CD4-positive, alpha-beta T cell (primary cell): ENCODE data around the gene CDC45. TPM values are rescaled to one million over a fixed set of nuclear protein-coding genes. Genes with fewer than 3 reads are reported as not detected.
"Not testable (repeated sequence)": the region's sequence is repeated elsewhere in the genome, so short reads cannot be mapped to it uniquely, and the experiment has no call there.

Source experiments
- ATAC-seq: fragments of 200-7000 bp; cut with Tn5 transposase; one replicate; pipeline ENCODE4 v1.10.0; 2022; ENCODE audit warnings: mild to moderate bottlenecking; ENCODE audit not compliant: poor library complexity
- CTCF ChIA-PET: fragments of 350-600 bp; sonication (Branson Sonifier 250); formaldehyde crosslinking; loops from one replicate; lab custom pipeline; 2021; ENCODE audit warnings: antibody characterized with exemption, inconsistent platforms; lab: Charles Lee
- POLR2A ChIA-PET: fragments of 350-600 bp; sonication (Branson Sonifier 250); formaldehyde crosslinking; loops from one replicate; lab custom pipeline; 2021; ENCODE audit warnings: antibody characterized with exemption, inconsistent platforms; lab: Charles Lee
- DNase-seq, 14 experiments: peaks; one replicate each; pipeline ENCODE4 v3.0.0-alpha.2; 2013 to 2020; ENCODE audit warnings: mixed read lengths in 2 of 14
- H3K27ac ChIP-seq, 2 donors: one replicate each; pipeline versions ENCODE4 v1.5.1 to v1.7.0; 2013; ENCODE audit warnings: low read length in 2 of 2, low read depth in 1 of 2, mild to moderate bottlenecking in 1 of 2
- H3K27me3 ChIP-seq, 2 experiments: 1 replicate in 1 of 2; 2 replicates in 1 of 2; pipeline versions ENCODE4 v1.6.1 to v1.7.0; 2013; ENCODE audit warnings: low read length in 2 of 2, control low read depth in 1 of 2, mild to moderate bottlenecking in 1 of 2, moderate library complexity in 1 of 2; ENCODE audit not compliant: insufficient read depth in 2 of 2, control insufficient read depth in 1 of 2
- H3K36me3 ChIP-seq: one replicate; pipeline ENCODE4 v1.6.1; 2013; ENCODE audit warnings: low read length, control low read depth; ENCODE audit not compliant: insufficient read depth
- H3K4me1 ChIP-seq: one replicate; pipeline ENCODE4 v1.6.1; 2013; ENCODE audit warnings: low read length, control low read depth; ENCODE audit not compliant: insufficient read depth
- H3K4me3 ChIP-seq: one replicate; pipeline ENCODE4 v1.5.1; 2013; ENCODE audit warnings: mild to moderate bottlenecking, low read length, moderate library complexity
- H3K9me3 ChIP-seq, 2 experiments: 1 replicate in 1 of 2; 2 replicates in 1 of 2; pipeline versions ENCODE4 v1.6.1 to v1.7.0; 2013; ENCODE audit warnings: low read length in 2 of 2, mild to moderate bottlenecking in 2 of 2, control low read depth in 1 of 2, moderate library complexity in 1 of 2; ENCODE audit not compliant: control insufficient read depth in 1 of 2, insufficient read depth in 1 of 2
- H3K27ac Mint-ChIP-seq: one replicate; pipeline ENCODE4 v1.8.0; 2020; ENCODE audit warnings: mixed read lengths
- H3K27me3 Mint-ChIP-seq: one replicate; pipeline ENCODE4 v1.8.0; 2021; ENCODE audit warnings: mixed read lengths
- H3K36me3 Mint-ChIP-seq: one replicate; pipeline ENCODE4 v1.8.0; 2021; ENCODE audit warnings: low read depth, mixed read lengths
- H3K4me1 Mint-ChIP-seq: one replicate; pipeline ENCODE4 v1.8.0; 2021; ENCODE audit warnings: low read depth, mixed read lengths
- H3K4me3 Mint-ChIP-seq: one replicate; pipeline ENCODE4 v1.8.0; 2020; ENCODE audit warnings: mild to moderate bottlenecking, mixed read lengths
- H3K9me3 Mint-ChIP-seq: one replicate; pipeline ENCODE4 v1.8.0; 2020; ENCODE audit warnings: mixed read lengths
- CTCF ChIP-seq: fragments of 200-600 bp; IDR thresholded peaks from one replicate; pipeline ENCODE4 v1.8.0; 2022; ENCODE audit warnings: antibody characterized with exemption, mild to moderate bottlenecking
- intact Hi-C, 2 experiments: fragments of 100-400 bp; cut with DNase I in 1 of 2; cut with micrococcal nuclease in 1 of 2; formaldehyde crosslinking; loops; one replicate each; pipeline versions ENCODE4 v1.15.1 to v1.9.0; 2023 to 2025; cut with DNase I, micrococcal nuclease
- total RNA-seq, 174 experiments: library from RNA in 2 of 174; stranded (reverse) in 2 of 174; gene quantifications; one replicate each; pipeline ENCODE4 v1.2.3 and lab custom pipeline; 2021 to 2026

Gene CDC45
- total RNA-seq, 2 experiments from 2014 or later, result 0.75 to 0.82 TPM

DNA sequence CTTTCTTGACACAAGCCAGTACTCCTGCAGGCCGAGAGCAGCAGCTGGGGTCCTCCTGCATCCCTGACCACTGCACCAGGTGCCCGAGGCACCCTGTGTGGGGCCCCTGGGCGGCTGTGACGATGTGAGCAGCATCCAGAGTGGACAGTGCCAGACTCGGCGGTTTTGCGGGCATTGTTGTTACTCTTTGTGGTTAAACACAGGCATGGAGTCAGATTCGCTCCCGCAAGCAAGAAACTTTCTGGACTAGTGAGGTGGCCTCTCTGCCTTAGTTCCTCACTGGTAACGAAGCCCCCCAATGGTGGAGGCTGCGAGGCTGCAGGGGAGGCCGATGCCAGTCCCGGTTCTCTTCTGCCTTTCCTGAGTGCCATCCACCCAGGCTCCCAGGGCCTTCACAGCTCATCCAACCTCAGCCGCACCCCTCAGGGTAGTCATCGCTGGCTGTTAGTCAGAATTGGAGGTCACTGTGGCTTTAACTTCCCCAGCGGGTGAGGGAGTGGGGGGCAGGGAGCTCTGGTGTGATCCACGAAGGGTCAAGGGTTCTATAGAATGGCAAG lies 48.2 kb downstream of the CDC45 start:
- Mint-ChIP-seq H3K4me1 (peaks cover 5% of the 10 kb centered on the region), H3K9me3 (no peaks in the 10 kb centered on the region), H3K36me3 (no peaks in the 10 kb centered on the region), H3K4me3 (no peak overlapping the region), H3K27ac (no peak overlapping the region), H3K27me3 (peaks cover 27% of the 10 kb centered on the region)
- intact Hi-C loops, result no loop called here
- CTCF ChIA-PET, result no interaction called here
- no peak for ATAC-seq
- Histone ChIP-seq H3K9me3 (peaks cover 0 to 8% of the 10 kb centered on the region in 2 experiments), H3K36me3 (no peaks in the 10 kb centered on the region), H3K4me1 (peaks cover 20% of the 10 kb centered on the region), H3K4me3 (no peak overlapping the region), H3K27me3 (peaks cover 15 to 33% of the 10 kb centered on the region in 2 experiments), H3K27ac (no peak overlapping the region)
- TF ChIP-seq CTCF, result no peak
- POLR2A ChIA-PET, result no interaction called here
- no peak for DNase-seq

DNA sequence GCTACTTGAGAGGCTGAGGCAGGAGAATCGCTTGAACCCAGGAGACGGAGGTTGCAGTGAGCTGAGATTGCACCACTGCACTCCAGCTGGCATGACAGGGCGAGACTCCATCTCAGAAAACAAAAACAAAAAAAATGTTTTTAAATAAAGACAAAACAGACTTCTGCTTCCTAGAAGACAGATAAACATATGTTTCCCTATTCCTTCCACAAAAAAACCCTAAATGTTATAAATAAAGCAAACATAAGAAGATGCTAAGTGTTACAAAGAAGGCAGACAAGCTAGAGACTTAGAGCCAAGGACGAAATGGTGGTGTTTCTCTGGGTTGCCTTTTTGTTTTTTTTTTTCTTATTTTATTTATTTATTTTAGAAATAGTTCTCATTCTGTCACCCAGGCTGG lies 50.1 kb downstream of the CDC45 start:
- intact Hi-C loops, result no loop called here
- H3K36me3 Mint-ChIP-seq, result no peaks in the 10 kb centered on the region
- CTCF ChIA-PET, result no interaction called here

DNA sequence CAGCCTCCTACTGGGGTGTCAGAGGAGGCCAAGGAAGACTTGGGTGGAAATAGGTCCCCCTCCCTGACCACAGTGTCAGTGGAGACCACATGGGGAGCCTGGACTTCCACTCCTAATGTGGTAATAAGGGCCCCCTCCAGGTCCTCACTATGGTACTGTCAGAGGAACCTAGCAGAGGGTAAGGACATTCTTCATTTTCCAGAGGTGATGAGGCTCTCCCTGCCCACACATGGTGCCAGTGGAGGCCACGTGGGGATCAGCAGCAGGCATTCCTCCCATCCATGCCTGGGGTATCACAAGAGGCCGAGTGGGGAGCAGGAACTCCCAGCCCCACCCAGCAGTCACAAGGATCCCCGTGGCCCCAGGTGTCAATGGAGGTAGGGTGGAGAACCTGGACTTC lies 51.0 kb downstream of the CDC45 start:
- Histone ChIP-seq H3K27ac (no peak overlapping the region), H3K4me1 (no peaks in the 10 kb centered on the region), H3K36me3 (no peaks in the 10 kb centered on the region), H3K9me3 (no peaks in the 10 kb centered on the region), H3K27me3 (peaks cover 0 to 5% of the 10 kb centered on the region in 2 experiments), H3K4me3 (no peak overlapping the region)
- ChIA-PET POLR2A (no interaction called here), CTCF (no interaction called here)
- Mint-ChIP-seq H3K36me3 (no peaks in the 10 kb centered on the region), H3K4me3 (no peak overlapping the region), H3K4me1 (no peaks in the 10 kb centered on the region), H3K9me3 (no peaks in the 10 kb centered on the region), H3K27ac (no peak overlapping the region), H3K27me3 (peaks cover 13% of the 10 kb centered on the region)
- intact Hi-C loops, result no loop called here
- ATAC-seq, result no peak
- no peak for TF ChIP-seq CTCF
- DNase-seq, result no peak

More for the DNA sequence above, 50.1 kb downstream of the CDC45 start:
- no peak for ATAC-seq
- Mint-ChIP-seq H3K9me3 (no peaks in the 10 kb centered on the region), H3K27me3 (peaks cover 16% of the 10 kb centered on the region), H3K27ac (no peak overlapping the region), H3K4me1 (peaks cover 2% of the 10 kb centered on the region), H3K4me3 (no peak overlapping the region)
- peaks cover 0 to 4% of the 10 kb centered on the region in 2 experiments for H3K9me3 ChIP-seq
- peaks cover 1% of the 10 kb centered on the region for H3K4me1 ChIP-seq
- peaks cover 8 to 15% of the 10 kb centered on the region in 2 experiments for H3K27me3 ChIP-seq
- H3K36me3 ChIP-seq, result no peaks in the 10 kb centered on the region
- POLR2A ChIA-PET, result interaction anchor here (0.6 kb wide), 1 partner anchor 100 kb away, joined by 3 read pairs; no protein-coding TSS in a partner anchor
- no peak overlapping the region for H3K4me3 ChIP-seq
- no peak for TF ChIP-seq CTCF
- DNase-seq, result no peak
- no peak overlapping the region for H3K27ac ChIP-seq

DNA sequence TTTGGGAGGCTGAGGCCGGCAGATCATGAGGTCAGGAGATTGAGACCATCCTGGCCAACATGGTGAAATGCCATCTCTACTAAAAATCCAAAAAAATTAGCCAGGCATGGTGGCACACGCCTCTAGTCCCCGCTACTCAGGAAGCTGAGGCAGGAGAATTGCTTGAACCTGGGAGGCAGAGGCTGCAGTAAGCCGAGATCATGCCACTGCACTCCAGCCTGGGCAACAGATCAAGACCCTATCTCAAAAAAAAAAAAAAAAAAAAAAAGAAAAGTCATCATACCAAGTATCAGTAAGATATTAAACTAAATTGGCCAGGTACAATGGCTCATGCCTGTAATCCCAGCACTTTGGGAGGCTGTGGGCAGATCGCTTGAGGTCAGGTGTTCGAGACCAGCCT lies 51.6 kb downstream of the CDC45 start:
- H3K36me3 Mint-ChIP-seq, H3K27ac ChIP-seq, H3K27me3 ChIP-seq, DNase-seq, H3K9me3 Mint-ChIP-seq, H3K27me3 Mint-ChIP-seq, CTCF ChIA-PET, H3K4me3 ChIP-seq, H3K27ac Mint-ChIP-seq, H3K4me1 ChIP-seq, H3K36me3 ChIP-seq, POLR2A ChIA-PET, H3K4me3 Mint-ChIP-seq, H3K9me3 ChIP-seq, ATAC-seq, H3K4me1 Mint-ChIP-seq, intact Hi-C loops: not testable (repeated sequence)
